Activated CD4-positive, alpha-beta T cell treated with anti-CD3 and anti-CD28 coated beads for 4 hours (primary cell): Measurements from ENCODE around the gene GJA4.
"Not testable (repeated sequence)": the region's sequence is repeated elsewhere in the genome, so short reads cannot be mapped to it uniquely, and the experiment has no call there.

ENCODE experiments used
- DNase-seq, 2 donors: peaks; one replicate each; pipeline ENCODE4 v3.0.0-alpha.2; 2020

GJA4 gene

DNA sequence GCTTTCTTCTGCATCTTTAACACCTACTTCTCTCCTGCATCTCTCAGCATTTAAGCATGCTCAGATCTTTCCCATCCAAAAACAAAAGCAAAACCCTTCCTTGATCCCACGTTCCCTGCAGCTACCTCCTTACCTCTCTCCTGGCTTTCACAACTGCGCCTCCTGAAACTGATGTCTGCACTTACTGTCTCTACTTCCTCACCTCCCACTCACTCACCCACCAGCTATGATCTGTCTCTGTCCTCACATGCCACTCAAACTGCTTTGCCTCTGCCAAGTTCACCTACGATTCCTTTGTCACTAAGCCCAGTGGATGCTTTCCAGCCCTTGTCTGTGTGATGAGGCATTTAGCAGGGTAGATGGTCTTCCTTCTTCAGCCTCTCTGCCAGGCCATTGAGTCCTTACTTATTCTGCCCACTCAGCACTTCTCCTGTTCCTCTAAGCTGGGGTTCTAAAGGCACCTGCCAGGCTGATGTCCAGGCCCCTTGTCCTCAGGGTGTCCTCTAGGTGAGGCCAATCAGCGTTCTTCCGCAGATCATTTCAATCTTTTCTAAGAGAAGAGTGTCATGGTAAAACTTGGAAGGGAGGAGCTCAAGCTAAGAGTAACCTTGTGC, 21.8 kb upstream of the GJA4 start:
- DNase-seq: no peak

DNA sequence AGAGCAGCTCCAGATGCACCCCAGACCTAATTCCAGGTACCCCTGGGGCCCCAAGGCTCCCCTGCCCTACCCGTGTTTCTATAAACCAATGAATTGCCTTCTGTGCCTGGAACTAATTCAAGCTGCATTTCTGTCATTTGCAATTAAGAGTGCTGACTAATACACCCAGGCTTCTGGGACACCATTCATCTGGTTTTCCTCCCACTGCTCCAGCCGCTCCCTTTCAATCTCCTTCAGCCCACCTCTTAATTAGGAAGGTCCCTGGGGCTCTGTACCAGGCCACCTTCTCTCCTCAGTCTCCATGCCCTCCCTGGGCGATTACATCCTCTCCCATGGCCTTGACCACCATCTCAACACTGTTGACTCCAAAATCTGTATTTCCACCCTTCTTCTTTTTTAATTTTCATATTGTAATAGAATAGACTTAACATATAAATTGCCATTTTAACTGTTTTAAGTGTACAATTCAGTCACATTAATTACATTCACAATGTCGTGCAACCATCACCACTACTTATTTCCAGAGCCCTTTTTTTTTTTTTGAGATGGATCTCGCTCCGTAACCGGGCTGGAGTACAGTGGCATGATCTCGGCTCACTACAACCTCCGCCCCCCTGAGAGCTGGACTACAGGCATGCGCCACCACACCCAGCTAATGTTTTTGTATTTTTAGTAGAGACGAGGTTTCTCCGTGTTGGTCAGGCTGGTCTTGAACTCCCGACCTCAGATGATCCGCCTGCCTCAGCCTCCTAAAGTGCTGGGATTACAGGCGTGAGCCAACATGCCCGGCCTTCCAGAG, 21.0 kb upstream of the GJA4 start:
- no peak for DNase-seq

DNA sequence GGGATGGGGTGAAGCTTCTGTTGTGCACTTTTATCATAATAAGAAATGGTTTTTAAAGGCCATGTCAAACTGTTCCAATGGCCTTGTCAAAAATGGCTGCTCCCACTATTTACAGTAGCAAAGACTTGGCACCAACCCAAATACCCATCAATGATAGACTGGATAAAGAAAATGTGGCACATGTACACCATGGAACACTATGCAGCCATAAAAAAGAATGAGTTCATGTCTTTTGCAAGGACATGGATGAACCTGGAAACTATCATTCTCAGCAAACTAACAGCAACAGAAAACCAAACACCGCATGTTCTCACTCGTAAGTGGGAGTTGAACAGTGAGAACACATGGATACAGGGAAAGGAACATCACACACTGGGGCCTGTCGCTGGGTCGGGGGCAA, 19.7 kb upstream of the GJA4 start:
- DNase-seq: not testable (repeated sequence)

DNA sequence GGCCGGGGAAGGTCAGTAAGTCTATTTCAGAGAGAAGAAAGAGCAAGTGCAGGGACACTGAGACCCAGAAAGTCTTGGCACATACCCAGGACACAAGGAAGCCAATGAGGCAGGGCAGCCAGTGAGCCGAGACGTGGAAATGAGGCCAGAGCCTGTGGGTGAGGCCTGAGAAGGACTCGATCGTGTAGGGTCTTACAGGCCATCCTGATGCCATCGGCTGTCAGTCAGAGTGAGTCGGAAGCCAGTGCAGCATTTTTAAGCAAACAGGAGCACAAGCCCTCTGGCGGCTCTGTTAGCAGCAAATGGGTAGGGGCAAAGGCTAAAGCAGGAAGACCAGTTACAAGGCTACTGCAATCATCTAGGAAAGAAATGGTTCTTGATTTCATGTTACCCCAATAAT, 17.8 kb upstream of the GJA4 start:
- DNase-seq: no peak

DNA sequence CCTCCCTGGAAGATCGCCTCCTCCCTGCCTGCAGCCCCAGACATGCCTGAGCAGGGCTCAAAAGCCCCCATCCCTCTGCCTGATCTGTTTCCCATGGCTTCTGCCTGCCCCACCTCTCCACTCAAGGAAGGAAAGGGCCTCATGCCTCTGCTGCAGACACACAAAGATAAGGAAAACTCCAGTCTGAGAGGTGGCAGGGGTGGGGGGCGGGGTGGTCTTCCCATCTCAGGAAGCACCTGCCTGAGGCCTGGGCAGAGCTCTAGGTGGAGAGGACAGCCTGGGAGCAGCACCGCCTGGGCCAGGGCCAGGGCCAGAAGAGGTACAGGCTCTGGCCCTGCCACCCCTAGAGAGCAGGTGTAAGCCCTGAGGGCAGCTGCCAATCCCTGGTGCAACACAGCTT, 15.9 kb upstream of the GJA4 start:
- no peak for DNase-seq

DNA sequence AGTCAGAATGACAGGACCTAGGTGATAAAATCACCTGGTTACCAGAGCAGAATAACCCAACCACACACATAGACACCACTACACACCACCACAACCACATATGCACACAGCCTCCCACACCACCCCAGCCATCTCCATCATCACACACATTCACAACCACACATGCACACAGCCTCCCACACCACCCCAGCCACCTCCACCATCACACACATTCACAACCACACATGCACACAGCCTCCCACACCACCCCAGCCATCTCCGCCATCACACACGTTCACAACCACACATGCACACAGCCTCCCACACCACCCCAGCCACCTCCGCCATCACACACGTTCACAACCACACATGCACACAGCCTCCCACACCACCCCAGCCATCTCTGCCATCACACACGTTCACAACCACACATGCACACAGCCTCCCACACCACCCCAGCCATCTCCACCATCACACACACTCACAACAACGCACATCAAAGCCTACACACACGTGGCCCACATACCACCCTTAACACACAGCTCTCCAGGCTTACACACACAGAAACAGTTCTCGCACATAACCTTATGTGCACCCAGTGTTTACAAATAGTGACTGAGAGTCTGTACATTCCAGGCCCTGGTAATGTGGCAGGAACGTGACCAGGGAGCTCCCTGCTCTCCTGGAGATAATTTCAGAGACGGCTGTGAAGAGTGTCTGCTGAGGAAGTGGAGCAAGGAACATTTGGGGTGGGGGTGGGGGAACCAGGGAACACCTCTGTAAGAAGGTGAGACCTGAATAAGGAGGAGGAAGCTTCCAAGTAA, 15.1 kb upstream of the GJA4 start:
- no peak for DNase-seq

DNA sequence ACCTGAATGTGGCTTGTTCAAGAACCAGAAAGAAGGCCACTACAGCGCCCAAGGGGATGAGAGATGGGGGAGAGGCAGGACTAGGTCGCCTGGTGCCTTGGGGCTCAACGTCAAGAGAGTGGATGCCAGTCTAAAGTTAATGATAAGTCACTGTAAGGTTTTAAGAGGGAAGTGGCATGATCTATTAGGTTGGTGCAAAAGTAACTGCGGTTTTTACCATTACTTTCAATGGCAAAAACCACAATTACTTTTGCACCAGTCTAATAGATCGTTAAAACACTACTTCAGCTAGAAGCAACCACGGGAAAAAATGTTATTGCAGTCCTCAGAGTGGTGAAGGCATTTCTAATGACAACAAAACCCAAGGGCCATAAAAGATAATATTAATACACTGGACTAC, 14.4 kb upstream of the GJA4 start:
- no peak for DNase-seq

DNA sequence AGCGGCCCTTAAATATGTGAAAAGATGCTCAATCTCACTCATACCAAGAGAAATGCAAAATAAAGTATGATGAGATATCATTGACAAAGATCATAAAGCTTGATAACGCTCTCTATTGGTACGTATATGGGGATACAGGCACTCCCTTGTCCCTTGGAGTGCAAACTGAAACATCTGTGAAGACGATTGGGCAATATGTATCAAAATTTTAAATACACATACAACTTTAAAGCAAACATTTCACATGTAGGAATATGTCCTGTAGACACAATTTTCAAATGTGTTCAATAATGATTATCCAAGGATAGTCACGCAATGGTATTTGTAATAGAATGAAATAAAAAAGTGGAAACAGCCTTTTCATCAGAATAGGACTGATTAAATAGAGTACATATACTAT, 13.8 kb upstream of the GJA4 start:
- DNase-seq: no peak

DNA sequence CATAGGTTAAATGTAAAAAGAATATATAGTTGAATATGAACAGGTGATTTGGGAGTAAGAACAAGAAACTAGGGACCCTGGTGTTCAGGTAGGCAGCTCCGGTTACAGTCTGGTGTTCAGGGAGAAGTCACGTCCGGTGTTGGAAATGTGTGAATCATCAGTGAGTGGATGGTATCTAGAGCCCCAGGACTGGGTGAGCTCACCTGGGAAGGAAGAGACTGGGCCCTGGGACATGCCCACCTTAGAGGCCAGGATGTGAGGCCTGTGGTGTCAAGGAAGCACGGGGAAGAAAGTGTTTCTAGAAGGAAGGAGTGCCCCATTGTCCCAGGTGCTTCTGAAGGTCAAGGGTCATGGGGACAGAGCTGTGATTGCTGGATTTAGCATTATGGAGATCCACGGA, 13.3 kb upstream of the GJA4 start:
- no peak for DNase-seq

DNA sequence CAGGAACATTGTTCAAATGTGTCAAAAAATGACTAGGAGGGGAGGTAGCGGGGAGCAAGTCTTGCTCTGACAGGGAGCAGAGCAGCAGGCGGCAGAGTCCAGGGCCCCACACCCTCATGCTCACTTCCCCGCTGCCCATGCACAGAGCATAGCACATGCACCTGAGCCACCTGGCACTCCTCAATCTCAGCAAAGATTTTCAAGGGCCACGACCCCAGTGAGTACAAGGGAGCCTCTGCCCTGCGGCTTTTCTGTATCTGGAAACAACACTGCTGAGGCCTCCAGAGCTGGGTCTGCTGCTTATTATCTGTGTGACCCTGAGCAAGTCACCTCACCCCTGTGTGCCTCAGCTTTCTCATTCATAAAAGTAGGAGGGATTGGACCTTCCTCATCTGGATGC, 12.8 kb upstream of the GJA4 start:
- no peak for DNase-seq

DNA sequence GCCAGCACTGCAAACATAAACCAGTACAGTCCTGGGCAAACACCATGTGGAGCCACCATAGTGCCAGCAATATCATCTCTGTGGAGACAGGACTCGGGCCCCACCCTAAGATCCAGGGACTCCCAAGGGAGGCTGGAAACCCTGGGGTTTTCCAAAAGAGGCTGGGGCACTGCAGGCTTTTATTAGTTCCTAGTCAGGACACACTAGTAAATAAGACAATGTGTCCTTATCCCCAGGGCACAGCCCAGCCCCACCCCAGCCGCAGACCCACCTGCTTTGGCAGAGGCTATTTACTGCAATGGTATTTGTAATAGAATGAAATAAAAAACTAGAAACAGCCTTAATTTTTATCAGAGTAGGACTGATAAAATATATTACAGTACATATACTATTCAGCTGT, 12.3 kb upstream of the GJA4 start:
- DNase-seq: no peak

DNA sequence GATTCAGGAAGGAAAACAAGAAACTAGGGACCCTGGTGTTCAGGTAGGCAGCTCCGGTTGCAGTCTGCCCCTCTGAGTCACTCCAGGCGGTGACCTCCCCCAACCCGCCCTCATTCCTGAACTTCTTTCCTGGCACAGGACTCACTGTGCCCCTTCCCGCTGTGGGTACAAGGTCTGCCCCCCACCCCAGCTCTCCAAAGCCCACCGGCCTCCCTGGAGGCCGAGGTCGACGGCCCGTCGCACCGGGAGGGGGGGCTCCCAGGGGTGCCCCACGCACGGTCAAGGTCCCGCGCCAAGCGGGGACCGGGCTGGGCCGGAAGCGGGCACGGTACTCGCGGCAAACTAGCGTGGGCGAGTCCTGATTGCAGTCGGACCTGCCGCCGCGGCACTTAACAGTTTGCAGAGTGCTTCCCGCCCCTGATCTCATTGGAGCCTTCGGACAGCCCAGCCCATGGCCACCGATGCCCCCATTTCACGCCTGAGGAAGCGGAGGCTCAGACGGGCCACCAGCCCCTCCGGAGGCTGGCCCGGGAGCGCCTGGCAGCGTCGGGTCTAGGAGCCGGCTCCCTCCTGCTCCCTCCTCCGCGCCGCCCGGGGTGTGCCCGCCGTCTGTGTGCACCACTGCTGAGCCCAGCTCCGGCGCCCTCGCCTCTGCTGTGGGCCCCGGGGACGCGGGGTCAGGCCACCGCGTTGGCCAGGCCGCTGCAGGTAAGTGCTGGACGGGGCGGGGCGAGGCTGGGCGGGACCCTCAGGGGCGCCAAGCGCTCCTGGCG, 11.5 kb upstream of the GJA4 start, which contains the start of gene GJB3:
GJB3 (plus strand) TSS at position 144 of the 773 bp plus-strand sequence. CDS start 3,549 bp downstream, outside the sequence.
- DNase-seq: no peak

DNA sequence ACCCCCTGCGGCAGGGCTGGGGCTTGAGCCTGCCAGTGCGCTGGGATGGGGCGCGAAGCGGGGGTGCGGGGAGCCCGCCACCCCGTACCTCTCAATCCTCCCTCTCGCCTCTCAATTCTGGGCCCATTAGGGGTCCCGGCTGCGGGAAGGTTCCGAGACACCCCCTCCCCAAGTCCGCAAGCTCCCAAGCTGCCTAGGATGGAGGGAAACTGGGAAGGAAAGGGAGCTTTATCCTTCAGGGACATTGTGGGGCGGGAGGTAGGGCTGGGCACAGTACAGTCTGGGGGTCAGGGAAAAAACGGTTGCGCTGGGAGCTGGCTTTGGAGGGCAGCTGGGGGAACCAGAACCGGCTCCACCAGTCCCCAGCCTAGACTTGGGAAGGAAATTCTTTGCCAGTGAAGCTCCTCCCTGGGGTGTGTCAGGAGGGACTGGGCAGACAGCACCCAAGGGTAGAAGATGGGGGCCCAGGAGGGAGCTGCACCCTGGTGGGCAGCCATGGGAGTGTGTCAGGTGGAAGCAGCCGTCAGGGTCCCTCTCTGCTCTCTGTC, 10.9 kb upstream of the GJA4 start:
- DNase-seq: no peak

DNA sequence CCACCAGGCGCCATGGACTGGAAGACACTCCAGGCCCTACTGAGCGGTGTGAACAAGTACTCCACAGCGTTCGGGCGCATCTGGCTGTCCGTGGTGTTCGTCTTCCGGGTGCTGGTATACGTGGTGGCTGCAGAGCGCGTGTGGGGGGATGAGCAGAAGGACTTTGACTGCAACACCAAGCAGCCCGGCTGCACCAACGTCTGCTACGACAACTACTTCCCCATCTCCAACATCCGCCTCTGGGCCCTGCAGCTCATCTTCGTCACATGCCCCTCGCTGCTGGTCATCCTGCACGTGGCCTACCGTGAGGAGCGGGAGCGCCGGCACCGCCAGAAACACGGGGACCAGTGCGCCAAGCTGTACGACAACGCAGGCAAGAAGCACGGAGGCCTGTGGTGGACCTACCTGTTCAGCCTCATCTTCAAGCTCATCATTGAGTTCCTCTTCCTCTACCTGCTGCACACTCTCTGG, 8.0 kb upstream of the GJA4 start:
- no peak for DNase-seq

DNA sequence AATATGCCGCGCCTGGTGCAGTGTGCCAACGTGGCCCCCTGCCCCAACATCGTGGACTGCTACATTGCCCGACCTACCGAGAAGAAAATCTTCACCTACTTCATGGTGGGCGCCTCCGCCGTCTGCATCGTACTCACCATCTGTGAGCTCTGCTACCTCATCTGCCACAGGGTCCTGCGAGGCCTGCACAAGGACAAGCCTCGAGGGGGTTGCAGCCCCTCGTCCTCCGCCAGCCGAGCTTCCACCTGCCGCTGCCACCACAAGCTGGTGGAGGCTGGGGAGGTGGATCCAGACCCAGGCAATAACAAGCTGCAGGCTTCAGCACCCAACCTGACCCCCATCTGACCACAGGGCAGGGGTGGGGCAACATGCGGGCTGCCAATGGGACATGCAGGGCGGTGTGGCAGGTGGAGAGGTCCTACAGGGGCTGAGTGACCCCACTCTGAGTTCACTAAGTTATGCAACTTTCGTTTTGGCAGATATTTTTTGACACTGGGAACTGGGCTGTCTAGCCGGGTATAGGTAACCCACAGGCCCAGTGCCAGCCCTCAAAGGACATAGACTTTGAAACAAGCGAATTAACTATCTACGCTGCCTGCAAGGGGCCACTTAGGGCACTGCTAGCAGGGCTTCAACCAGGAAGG, 7.4 kb upstream of the GJA4 start:
- DNase-seq: no peak

DNA sequence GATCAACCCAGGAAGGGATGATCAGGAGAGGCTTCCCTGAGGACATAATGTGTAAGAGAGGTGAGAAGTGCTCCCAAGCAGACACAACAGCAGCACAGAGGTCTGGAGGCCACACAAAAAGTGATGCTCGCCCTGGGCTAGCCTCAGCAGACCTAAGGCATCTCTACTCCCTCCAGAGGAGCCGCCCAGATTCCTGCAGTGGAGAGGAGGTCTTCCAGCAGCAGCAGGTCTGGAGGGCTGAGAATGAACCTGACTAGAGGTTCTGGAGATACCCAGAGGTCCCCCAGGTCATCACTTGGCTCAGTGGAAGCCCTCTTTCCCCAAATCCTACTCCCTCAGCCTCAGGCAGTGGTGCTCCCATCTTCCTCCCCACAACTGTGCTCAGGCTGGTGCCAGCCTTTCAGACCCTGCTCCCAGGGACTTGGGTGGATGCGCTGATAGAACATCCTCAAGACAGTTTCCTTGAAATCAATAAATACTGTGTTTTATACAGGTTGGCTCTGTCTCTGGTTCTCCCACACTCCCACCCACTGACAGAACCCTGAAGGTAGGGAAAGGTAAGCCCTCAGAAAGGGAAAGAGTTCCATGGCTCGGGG, 6.8 kb upstream of the GJA4 start:
- no peak for DNase-seq

DNA sequence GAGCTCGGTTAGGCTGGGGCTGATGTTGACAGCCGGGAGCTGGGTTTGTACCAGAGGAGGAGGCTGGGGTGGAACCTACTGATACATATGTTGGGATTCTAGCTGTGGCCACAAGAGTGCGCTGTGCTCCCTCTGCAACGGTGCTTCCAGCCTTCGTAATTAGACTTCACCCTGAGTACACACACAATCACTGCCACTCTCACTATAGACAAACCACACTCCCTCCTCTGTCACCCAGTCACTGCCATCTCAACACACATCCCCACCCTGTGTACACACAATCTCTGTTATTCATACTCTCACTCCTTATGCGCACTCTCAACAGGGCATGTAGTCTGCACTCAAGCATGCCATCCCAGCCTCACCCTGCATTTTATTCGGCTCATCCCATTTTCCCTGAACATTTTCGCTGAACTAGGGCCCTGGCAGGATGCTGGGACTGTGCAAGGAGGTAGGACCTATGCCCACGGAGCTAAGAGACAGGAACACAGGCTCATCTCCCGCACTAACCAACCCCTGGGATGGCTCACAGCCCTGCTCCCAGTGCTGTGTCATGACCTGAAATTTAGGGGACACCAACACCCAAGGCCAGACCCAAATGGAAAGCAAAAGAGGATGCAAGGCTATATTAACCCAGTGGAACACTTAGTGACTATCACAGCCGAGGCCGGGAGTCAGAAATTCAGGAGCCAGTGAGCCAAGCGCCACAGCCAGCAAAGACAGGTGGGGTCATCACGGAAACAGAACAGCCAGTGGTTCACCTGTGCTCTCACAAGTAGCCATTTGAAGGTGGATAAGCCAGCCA, 6.1 kb upstream of the GJA4 start:
- peak; percentile 49 to 55 for DNase-seq

DNA sequence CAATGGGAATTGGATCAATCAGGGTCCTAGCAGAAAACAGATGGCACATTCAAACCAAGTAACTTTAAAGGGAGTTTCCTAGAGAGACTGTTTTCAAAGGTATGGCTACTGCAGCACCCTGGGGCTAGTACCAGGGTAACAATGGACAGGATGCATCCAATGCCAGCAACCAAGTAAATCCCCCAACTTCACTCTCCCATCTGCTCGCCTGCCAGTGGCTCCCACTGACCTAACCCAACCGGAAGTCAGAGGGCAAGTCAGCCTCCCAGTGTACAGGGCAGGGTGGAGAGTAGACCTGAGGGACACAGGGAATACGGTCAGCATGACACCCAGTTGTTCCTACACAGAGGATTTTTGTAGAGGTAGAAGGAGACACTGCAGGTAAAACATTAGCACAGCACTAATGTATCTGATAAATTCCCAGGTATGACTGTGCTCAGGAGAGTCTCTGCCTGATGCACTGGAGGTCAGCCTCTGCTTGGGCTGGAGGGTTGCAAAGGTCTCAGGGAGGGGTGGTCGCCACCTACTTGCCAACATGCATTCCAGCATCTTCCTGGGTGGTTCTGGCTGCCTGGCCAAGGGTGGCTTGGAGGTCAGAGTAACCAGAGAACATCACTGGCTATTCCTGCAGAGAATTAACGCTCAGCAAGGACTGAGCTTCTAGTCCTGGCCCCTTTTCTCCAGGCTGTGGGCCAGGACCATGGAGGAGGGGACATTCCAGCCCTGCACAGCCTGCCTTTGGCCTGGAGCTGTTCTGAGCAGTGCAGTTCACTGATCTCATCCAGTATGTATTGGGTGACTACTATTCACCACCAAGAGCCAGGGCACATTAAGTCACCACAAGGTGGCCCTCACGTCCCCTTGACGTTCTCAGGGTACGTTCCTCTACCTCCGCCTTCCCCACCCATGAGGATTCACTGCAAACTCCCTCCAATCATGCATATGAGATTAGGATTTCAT, 5.1 kb upstream of the GJA4 start:
- DNase-seq: no peak

DNA sequence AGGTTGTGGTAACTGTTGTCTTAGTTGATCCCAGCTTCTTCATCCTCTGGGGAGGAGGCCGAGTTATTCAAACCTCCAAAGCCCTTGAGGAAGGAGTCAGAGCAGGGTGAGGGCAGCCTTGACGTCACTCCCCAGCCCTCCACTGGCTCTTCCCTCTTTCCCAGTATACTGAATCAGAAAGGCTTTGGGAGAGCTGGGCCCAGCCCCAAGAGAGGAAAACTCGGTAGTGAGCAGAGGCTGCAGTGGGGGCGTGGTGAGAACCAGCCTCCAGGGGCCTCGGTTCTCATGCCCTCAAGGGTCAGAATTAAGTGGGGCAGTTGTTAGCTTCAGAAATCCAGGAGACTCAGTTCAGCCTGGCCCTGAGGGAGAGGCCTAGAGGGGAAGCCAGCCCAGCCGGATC, 1.8 kb upstream of the GJA4 start:
- no peak for DNase-seq

DNA sequence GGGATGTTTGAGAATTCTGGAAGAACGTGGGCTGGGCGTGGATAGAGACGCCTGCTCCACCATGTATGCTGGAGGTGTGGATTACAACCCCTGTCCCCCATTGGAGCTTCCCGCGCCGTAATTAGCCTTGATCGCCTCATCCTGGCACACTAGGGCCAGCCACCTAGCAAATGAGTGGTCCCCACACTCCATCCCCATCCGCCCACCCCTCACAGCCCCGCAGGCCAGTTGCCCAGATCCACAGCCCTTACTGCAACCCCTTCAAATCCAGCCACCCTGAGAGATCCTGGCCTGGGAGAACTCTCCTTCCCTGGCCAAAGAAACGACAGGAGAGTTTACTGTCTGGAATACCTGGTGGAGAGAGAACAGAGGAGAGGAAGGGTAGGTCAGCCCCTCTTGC, 375 bp upstream of the GJA4 start:
- DNase-seq: no peak
